AG09319 (cell line): ENCODE results near the gene SLC9A3.
"Not testable (repeated sequence)": the region's sequence is repeated elsewhere in the genome, so short reads cannot be mapped to it uniquely, and the experiment has no call there.

Experiments used
- DNase-seq: peaks from one replicate; pipeline ENCODE4 v3.0.0-alpha.2; 2010; ENCODE audit warnings: low read depth; ENCODE audit errors: extremely low read depth
- CTCF ChIP-seq: IDR thresholded peaks from 2 replicates; pipeline ENCODE4 v1.5.1; 2011; ENCODE audit warnings: low read depth, mild to moderate bottlenecking, inconsistent platforms, low read length, moderate library complexity

Gene SLC9A3

GRCh38 chr5:561408-561807 is 37.2 kb upstream of the SLC9A3 start:
- TF ChIP-seq CTCF: no peak
- no peak for DNase-seq

DNA sequence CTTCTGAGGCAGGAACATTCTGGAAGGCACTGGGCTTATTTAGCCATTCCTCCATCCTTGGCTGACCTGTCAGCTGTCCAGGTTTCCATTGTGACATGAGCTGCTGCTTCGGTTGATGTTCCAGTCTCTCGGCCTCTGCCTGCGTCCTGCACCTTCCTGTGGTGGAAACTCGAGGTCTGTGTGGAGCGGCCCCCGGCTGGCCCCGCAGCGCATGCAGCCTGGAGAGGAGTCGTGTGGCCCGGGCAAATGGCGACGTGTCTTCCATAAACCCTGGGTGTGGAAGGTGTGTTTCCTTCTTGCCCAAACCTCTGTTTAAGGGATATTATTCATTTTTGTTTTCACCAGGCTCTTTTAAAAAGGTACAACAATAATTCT is 36.5 kb upstream of the SLC9A3 start:
- TF ChIP-seq CTCF: no peak
- no peak for DNase-seq

DNA sequence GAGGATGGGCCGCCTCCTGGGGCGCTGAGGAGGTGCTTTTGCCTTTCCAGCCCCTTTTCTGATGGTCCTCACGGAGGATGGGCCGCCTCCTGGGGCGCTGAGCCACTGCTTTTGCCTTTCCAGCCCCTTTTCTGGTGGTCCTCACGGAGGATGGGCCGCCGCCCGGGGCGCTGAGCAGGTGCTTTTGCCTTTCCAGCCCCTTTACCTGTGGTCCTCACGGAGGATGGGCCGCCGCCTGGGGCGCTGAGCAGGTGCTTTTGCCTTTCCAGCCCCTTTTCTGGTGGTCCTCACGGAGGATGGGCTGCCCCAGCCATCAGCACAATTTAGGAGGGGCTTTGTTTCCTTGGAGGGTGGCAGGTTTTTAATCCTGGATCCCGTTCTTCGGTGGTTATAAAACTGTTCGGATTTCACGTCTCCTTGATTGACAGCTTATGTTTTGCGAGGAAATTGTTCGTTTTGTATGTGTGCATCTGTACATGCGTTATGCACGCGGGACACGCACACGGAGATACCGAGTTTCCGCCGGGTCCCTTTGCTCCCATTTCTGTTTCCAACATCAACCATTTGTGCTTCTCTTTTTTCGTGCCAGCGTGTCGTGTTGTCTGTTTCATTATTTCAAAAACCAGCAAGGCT is 34.7 kb upstream of the SLC9A3 start:
- TF ChIP-seq CTCF: no peak
- DNase-seq: no peak

- DNase-seq: no peak
- TF ChIP-seq CTCF: no peak
These were observed 34.1 kb upstream of the SLC9A3 start for GRCh38 chr5:558326-558725.

DNA sequence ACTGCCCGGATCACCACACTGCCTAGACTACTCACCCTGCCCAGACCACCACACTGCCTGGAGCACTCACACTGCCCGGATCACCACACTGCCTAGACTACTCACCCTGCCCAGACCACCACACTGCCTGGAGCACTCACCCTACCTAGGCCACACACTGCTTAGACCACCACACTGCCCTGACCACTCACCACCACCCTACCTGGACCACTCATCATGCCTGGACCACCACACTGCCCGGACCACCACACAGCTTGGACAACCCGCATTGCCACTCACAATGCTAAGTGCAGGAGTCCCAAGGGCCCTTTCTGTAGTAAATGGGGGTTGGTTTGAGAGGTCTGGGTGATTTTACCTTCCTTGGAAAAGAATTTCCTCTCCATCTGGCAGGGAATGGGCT is 33.7 kb upstream of the SLC9A3 start:
- not testable (repeated sequence) for DNase-seq

GRCh38 chr5:556909-557441 is 32.7 kb upstream of the SLC9A3 start:
- TF ChIP-seq CTCF: no peak

DNA sequence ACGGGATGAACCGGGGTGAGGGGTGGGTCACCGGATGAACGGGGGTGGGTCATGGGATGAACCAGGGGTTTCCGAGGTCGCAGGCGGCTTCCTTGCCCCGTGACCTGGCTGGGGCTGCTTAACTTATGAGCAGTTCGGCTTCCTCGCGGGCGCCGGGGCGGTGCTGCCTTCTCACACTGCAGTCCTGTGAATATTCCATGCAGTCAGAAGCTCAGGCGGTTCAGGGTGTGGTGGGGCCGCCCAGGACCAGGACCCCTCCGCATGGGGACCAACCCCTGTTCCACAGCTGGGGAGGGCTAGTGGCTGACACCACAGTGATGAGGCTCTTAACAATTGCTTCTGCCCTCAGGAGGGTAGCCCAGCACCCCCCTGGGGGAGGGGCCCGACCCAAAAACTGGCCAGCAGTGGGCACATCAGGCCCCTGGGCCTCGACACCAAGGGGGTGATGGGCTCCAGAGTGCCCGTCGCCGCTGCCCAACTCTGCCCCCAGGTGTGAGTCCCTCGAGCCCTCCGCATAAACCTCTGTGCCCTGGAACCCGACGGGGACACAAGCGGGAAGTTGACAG is 30.9 kb upstream of the SLC9A3 start:
- DNase-seq: no peak
- TF ChIP-seq CTCF: no peak

More at GRCh38 chr5:556909-557441, 32.7 kb upstream of the SLC9A3 start:
- DNase-seq: no peak
